NCI-H2227 (cell line): Measurements from ENCODE around the gene ACOXL.

ENCODE experiments used
- DNase-seq: peaks from one replicate; lab custom pipeline; 2025; ENCODE audit not compliant: unreplicated experiment; lab: John Stamatoyannopoulos, UW

ACOXL gene

DNA sequence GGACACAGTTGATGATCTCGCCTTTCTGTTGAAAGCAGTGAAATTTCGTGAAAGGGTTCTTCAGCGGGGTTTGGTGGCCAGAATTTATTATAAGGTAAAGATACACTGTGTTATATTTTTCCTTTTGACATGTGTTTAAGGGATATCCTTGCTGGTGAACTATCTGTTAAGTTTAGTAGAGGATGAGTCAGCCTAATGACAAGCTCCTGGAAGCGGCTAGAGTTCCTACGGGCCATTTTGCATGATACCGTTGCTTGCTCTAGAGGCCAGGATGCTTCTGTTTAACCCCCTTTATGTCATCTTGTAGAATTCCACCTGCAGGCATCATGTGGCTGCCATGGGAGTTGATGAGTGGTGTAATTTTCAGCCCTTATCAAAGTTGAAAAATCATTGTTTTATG, 263.5 kb downstream of the ACOXL start:
- no peak for DNase-seq

DNA sequence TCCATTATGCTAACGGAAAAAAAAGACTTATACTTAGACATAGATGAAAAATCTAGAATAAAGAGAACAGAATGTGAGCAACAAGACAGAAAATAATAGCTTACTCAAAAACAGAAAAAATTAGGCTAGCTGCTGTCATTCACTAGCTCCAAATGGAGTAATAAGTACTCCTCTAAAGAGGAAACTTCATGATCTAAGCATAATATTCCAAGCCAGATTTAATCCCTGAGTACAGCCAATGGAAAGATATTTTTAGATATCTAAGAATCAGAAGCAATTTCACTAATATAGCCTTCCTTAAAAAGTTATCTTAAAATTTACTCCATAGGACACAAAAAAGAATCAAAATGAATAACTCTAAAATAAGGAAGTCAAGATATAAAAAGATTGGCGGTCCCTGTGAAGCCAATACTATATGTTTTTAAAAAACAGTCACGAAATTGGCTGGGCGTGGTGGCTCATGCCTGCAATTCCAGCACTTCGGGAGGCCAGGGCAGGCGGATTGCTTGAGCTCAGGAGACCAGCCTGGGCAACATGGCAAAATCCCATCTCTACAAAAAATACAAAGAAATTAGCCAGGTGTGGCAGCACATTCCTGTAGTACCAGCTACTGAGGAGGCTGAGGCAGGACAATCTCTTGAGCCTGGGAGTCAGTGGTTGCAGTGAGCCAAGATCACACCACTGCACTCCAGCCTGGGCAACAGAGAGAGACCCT, 265.1 kb downstream of the ACOXL start:
- DNase-seq, result no peak

DNA sequence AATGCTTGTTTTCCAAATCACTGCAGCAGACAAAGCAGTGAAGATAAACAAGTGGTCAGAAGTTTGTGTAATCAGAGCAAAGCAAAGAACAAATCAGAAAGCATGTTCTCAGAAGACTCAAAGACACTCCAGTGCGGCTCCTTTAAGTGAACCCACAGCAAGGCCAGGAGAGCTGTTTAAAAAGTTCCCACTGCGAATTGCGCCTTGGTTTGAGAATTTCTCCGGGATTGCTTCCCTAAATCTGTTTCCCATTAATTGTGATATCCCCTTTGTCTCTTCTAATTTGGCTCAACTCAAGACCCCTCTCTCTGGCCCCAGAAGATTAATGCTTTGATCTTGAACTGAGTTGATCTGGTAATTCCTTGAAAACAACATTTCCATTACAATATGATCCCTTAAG, 265.9 kb downstream of the ACOXL start:
- DNase-seq, result no peak

DNA sequence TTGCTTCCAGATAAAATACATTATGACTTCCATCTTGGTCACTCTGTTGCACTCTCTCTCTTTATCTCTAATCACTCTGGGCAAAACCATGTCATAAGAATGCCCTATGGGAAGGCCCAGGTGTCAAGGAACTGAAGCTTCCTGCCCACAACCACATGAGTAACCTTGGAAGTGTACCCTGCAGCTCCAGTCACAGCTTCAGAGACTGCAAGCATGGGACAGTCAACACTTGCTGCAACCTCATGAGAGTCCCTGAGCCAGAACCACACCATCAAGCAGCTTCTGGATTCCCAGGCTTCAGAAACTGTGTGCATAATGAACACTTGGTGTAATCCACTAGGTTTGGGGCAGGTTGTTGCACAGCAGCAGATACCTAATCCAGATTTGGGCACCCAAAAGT, 267.3 kb downstream of the ACOXL start:
- DNase-seq, result no peak

DNA sequence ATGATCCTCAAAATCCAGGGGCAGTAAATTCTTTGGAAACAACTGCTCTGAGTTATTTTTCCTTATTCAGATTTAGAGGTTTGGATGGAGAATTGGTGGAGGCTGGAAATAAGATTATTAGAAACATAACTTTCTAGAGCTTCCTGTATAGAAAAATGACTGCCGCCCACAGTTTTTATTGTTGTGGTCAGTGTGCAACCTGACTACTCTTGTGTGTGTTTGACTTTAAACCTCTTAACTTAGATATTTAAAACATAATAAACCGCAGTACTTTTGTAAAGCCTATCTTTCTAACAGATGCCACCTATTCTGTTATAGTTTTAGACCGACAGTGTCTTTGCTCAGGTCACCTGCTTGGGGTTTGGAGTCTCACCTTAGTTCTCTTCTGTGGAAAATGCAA, 272.9 kb downstream of the ACOXL start:
- DNase-seq, result no peak

DNA sequence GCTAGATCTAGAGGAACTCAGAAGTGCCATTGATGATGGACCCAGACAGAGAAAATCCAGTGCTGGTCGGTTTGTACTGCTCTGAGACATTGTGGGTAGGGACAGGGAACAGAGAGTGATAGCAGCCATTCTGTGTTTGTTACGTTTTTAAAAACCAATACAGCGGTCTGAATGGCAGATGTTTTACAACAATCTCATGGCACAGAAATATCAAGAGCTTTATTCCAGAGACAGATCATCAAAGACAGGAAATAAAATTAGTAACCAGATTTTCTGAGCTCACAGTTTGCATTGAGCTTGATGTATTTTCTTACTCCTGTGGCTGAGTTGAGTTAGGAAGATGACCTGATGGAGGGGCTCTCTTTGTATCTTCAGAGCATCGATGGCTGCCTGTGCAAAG, 273.4 kb downstream of the ACOXL start:
- no peak for DNase-seq

DNA sequence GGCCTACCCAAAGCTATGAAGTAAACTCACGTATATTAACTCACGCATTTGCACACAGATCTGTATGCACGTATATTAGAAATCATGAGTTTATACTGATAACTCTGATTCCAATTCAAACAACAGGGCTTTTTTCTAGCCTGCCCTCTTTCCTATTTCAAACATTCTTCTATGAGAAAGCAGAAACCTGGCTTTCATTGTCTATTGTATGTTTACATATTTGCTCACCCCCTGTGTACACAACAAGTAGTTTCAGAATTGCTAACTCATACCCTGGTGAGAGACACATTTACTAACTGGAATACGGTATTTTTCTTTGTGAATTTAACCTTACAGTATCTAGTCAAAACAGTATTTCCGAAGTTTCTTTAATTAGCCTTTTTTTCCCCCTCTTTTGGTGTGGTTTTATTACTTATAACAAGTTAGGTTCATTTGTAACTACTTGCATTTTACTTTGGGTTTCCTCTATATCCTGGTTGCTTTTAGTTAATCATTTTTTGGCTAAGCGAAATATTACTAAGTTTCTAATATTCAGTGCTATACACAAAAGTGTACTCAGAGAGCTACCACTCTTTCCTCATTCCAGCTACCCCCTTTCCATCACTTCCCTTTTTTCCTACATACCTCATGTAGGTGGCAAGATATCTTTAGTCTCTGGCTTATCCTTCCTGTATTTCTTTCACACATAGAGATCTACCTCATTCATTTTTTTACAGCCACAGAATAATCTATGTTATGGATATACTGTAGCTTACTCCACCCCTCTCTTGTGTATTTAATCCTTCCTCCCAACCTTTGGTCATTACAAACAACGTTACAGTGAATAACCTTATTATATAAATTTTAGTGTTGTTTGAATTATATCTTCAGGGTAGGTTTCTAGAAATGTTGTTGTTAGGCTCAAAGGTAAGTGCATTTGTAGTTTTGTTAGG, 275.6 kb downstream of the ACOXL start:
- no peak for DNase-seq

DNA sequence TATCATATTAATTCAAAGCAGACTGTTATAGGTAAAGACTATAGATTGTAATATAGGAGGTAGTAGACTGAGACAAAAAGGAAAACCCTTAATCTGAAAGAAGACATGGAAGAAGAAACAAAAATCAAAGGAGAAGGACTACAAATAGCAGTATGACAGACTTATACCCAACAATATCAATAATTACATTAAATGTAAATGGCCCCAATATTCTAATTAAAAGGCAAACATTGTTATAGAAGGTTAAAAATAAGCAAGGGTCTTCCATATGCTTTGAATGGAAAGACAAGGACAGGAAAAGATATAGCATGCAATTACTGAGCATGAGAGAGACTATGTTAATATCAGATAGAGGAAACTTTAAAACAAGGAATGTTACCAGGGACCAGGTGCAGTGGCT, 278.8 kb downstream of the ACOXL start:
- no peak for DNase-seq

DNA sequence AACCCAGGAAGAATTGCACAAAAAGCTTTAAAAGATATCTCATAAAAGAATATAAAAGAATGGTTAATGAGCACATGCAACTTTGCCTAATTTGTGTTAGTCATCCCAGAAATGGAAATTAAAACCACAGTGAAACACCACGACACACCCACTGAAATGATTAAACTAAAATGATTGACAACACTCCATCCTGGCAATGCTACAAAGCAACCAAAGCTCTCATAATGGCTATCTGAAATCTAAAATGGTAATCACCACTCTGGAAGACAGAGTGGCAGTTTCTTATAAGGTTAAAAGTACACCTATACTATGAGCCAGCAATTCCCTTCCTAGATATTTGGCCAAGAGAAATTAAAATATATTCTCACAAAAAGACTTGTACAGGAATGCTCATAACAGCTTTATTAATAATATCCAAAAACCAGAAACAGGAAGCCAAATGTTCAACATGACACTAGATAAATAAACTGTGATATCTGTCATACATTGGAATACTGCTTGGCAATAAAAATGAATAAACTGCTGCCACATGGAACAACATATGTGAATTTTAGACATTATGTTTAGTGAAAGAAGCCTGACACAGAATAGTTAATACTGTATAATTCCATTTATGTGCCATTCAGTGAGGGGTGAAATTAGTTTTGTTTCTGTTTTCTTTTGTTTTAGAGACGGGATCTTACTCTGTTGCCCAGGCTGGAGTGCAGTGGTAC, 283.1 kb downstream of the ACOXL start:
- no peak for DNase-seq

DNA sequence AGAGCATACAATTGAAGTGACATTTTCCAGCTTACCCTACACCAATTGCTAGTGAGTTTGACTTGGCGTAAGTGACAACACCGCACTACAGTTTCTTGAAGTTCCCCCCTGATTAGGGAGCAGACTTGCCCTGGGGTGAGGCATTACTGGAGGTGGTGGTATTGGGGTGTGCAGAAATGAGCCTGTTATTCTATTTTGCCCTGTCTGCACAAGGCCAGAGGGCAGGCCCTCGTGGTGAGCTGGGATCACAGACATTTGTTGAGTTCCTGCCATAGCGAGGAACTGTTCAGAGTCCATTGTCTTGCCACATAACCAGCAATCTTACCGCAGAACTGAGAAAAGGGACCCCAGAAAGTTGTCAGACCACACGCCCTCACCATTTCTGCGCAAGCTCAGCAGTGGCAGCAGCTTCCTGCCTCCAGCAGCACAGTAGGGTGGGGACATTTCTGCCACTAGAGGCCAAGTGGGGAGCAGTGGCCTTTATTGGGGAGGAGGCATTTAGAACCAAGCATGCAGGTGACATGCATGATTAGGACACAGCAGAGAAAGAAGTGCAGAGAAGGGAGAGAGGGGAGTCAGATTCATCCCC, 284.8 kb downstream of the ACOXL start:
- DNase-seq, result no peak

DNA sequence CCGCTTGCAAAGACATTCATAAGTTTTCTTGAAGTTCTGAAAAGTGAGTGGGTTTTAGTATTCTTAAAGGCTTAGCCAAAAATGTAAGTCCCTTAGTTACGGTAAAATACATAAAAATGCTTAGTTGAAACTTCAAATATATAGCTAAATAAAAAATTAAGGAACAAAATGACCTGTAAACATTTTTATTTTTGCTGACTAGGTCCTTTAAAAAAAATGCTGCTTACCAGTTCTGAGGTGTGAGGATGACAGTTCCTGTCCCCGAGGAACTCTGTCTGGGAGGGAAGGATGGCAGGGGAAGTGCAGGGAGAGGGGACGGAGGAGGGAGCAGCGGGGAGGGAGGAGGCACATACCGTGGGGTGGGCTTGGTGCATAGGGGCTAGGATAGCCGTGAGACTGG, 285.5 kb downstream of the ACOXL start:
- DNase-seq, result no peak

DNA sequence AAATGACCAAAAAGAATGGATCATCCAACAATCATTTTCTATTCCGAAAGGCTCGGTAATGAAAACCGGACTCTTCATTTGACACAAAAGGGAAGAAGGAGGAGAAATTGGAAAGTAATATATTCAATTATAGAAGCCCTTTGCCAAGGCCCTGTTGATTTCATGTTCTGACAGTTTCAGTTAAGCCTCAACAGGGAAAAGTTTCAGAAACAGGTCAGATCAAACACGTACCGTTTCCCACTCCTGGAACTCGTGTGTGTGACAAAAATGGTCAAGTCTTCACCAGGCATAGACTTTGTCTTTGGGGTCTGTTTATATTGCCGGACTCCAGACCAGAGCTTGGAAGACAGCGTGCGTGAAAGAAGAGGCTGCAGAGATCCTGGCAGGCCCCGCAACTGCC, 287.0 kb downstream of the ACOXL start:
- no peak for DNase-seq

DNA sequence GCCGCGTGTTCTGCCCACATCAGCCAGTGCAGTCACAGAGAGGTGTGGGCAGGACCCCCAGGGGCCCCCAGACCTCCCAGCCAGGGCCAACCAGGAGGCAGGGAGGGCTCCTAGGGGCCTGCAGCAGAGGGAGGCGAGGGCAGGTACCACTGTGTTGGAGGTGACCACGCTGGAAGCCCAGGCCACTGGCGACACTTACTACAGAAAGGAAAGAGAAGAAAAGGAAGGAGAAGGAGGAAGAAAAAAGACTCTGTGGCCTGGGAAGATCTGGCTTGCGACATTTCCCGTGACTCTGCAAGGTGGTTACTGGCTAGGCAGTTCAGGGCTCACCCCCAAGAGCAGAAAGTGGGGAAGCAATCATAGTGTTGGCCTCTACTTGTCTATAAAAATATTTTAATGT, 290.3 kb downstream of the ACOXL start:
- no peak for DNase-seq

DNA sequence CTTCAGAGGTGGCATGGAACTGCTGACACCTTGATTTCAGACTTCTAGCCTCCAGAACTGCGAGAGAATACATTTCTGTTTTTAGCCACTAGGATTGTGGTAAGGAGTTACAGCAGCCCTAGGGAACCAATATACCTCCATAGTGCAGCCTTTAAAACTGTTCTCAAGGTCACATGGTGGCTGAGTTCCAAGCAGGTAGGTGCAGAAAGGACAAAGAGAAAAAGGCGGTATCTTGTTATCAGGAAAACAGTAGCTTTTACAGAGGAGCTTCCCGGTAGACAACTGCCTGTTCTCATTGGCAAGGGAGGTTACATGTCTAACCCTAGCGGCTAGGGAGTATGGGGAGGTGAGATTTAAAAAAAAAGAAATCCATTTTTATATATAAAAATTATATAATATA, 292.1 kb downstream of the ACOXL start:
- no peak for DNase-seq

DNA sequence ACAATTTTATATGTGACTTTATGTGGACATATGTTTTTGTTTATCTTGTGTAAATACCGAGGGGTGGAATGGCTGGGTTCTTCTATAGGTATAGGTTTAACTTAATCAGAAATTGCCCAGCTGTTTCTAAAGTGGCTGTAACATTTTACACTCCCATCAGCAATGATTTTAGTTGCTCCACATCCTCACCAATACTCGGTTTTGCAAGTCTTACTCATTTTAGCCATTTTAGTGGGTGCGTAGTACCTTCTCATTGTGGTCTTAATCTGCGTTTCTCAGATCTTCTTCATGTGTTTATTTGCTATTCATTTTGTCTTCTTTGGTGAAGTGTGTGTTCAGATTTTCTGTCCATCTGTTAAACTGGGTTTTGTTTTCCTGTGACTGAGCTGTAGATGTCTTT, 292.9 kb downstream of the ACOXL start:
- DNase-seq, result no peak

DNA sequence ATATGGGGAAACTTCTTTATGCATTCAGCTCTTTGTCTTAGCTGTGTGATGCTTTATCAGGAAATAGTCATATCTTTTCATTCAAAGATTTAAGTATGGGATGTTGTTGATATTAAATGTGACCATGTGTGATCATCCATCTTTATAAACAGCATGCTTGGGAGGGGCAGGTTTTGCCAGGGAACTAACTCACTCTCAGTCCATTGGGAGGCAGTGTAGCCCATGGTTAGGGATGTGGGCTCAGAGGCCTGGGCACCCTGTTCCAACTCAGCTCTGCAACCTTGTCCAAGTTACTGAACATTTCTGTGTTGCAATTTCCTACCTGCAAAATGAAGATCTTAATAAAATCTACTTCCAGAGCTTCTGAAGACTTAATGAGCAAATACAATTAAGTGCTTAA, 296.3 kb downstream of the ACOXL start:
- DNase-seq, result no peak

DNA sequence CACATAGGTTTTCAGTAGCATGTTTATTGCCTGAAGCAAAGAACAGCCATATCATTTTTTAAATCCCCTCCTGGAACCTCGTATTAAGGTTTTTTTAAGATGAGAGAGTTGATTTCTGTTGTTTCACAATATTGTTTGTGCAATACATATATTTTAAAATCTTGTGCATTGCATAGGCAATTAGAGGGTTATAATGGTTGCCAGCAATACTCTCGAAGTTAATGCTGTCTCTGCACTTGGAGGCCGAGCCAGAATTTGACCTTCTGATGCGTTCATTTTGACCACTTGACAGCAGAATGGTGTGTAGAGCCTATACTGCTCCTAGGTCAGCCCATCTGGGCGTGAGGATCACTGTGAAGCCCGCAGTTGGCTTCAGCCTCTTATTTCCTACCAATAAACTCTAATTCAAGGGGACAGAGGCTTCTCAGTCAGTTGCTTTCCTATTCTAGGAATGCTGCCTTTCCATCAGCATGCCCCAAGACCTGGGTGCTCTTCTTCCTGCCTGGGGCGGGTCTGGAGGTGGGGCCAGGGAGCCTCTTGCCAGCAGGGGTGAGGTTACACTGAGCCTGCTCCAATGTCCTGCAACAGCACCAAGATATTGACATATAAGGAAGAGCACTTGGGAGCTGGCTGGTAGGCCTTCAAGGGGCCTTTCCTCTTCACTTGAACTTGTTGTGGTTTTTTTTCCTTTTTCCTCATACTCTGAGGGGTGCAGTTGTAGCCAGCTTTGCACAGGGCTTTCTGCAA, 297.0 kb downstream of the ACOXL start:
- no peak for DNase-seq

DNA sequence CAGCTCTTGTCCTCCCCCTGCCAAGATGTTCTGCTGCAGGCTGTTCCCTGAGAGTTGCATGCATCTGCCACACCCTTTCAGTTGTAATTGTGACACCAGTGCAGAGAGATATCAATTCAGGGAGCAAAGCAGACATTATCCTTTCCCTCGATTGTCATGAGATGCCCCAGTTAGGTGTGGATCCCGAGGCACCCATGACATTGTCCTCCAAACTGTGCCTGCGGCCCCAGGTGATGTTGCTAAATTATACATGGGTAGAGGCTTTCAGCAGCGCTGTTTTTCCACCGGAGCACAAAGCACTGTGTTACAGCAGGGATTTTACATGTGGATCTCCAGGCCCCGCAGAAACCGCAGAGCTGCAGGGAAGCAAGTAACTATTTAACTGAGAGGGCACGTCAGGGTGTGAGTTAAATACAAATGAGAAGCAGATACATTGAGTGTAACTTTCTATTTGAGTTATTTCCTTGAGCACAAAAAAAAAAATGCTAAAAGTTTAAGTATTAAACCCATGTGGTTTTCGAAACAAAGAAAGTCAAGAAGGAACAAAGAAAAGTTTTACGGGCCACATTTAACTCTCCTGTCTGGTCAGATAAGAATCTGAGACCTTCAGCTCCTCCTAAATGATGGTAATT, 298.0 kb downstream of the ACOXL start:
- DNase-seq, result no peak

DNA sequence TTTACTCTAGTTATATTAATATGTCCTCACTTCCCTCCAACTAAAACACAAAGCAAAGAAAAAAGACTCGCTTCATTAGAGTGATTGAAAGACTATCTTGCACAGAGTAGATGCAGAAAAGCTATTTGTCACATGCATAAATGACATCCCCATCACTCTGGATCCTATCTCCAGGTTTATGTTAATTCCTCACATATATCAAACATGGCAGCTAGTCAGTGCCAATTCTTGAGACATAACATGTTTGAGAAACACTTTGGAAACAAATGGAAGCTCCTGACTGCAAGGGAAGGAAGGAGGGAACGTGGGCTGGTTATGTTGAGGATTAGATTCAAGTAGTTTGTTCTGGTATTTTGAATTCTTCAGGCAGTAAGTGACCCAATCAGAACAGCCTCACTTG, 298.6 kb downstream of the ACOXL start:
- no peak for DNase-seq
